Muscle layer of colon (tissue), 2 donors: ENCODE data around the gene ARF1.

ENCODE experiments used
- H3K27ac ChIP-seq: one replicate; pipeline ENCODE4 v1.7.0; 2013; ENCODE audit warnings: low read depth, mild to moderate bottlenecking, low read length, moderate library complexity
- H3K27me3 ChIP-seq, 2 donors: one replicate each; pipeline ENCODE4 v1.7.0; 2013; ENCODE audit warnings: low read length in 2 of 2, mild to moderate bottlenecking in 2 of 2; ENCODE audit not compliant: insufficient read depth in 2 of 2, control insufficient read depth in 1 of 2
- H3K36me3 ChIP-seq: one replicate; pipeline ENCODE4 v1.7.0; 2013; ENCODE audit warnings: mild to moderate bottlenecking, low read length; ENCODE audit not compliant: insufficient read depth
- H3K4me1 ChIP-seq: one replicate; pipeline ENCODE4 v1.7.0; 2013; ENCODE audit warnings: mild to moderate bottlenecking, low read length; ENCODE audit not compliant: insufficient read depth
- H3K4me3 ChIP-seq, 2 donors: one replicate each; pipeline ENCODE4 v1.7.0; 2013; ENCODE audit warnings: low read length in 2 of 2, low read depth in 1 of 2, mild to moderate bottlenecking in 1 of 2, moderate library complexity in 1 of 2
- H3K9ac ChIP-seq: one replicate; pipeline ENCODE4 v1.7.0; 2013; ENCODE audit warnings: low read length
- H3K9me3 ChIP-seq: one replicate; pipeline ENCODE4 v1.7.0; 2013; ENCODE audit warnings: mild to moderate bottlenecking, low read length
- donor health status: abdominal sarcoma.
- donor health status: Adenocarcinoma of cecum.

ARF1 gene

DNA sequence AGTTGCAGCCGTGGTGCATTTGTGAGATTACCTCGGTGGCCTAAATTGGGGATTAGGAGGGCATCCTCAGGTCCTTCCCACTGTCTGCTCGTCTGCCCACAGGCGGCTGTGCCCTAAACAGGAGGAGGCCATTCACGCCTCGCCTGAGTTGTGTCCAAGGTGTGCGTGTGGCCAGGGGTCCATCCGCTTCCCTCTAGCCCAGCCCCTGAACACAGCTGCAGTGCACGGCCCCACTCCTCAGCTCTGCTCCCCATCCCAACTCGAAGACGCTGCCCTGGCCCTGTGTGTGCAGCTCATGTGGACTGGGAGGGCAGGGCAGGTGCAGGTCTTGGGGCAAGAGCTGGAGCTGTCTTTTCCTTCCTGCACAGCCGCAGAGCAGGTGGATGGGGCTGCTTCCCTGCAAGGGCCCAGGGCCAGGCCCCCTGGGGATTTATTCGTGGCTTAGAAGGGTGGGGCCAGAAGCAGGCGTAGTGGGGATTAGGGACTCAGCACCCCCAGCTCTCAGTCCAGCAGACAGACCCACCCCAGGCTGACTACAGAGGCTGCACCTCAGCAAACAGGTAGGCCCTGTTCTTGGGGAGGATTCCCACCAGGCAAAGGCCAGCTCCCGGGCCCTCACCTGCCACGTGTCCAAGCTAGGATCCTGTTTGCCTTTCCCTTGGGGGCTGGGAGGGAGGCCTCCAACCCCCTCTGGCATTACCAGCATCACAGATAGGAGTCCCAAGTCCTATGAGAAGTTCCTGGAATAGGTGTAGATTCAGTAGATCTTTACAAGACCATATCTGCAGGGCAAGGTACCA, 61.9 kb downstream of the ARF1 start:
- Histone ChIP-seq H3K9me3 (no peaks in the 10 kb centered on the region), H3K4me1 (peaks cover 43% of the 10 kb centered on the region), H3K27ac (no peak overlapping the region), H3K36me3 (peaks cover 17% of the 10 kb centered on the region), H3K4me3 (no peak overlapping the region), H3K9ac (no peak overlapping the region), H3K27me3 (no peaks in the 10 kb centered on the region)

DNA sequence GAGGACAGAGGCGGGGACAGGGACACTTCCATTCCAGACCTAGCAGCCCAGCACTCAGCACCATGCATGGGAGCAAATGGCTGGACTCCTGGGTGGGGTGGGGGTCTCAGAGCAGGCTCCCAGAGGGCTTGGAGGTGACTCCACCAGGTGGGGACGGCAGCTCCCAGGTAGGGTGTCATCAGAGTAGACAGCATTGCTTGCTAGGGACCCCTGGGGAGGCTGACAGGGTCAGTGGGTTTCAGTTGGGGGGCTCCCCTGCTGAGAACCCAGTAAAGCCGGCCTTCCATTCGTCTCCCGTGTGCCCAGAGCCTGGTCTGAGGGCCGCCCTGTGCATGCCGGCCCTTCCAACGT, 62.5 kb downstream of the ARF1 start:
- no peaks in the 10 kb centered on the region for H3K9me3 ChIP-seq
- no peaks in the 10 kb centered on the region for H3K27me3 ChIP-seq
- no peak overlapping the region for H3K9ac ChIP-seq
- H3K27ac ChIP-seq: no peak overlapping the region
- H3K4me3 ChIP-seq: no peak overlapping the region
- H3K36me3 ChIP-seq: peaks cover 17% of the 10 kb centered on the region
- H3K4me1 ChIP-seq: peaks cover 49% of the 10 kb centered on the region

DNA sequence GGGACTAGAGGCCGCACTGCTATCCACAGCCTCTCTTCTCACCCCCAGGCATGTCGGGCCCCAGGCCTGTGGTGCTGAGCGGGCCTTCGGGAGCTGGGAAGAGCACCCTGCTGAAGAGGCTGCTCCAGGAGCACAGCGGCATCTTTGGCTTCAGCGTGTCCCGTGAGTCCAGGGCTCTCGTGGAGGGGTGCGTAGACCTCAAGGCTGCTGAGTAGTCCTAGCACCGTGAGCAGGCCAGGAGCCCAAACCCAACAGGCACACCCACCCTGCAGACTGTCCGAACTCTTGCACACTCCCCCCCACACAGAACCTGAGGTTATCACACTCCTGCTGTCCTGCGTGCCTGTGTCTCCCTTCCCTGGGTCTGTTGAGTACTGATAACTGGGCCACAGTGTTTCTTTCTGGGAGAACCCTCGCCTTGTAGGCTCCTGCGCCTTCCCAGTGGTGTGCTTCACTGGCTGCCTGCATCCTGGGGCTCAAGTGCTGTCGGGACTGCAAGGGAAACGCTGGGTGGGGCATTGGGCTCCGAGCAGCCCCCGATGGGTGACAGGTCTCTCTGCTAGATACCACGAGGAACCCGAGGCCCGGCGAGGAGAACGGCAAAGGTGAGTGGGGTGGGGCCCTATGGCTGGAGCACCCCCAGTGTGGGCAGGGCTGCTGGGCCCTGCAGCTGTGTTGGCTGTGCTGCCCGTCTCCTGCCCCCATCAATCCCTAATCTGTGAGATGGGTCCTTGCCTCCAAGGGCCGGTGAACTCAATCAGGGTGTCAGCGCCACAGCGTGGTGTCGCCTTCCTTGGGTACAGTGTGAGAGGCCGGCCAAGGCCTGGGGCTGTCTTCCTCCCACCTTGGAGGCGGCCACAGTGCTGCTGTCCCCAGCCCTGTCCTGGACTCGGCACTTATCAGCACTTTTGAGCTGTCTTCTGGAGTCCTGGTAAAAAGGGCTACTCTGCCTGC, 63.2 kb downstream of the ARF1 start:
- Histone ChIP-seq H3K27me3 (no peaks in the 10 kb centered on the region), H3K27ac (no peak overlapping the region), H3K9me3 (no peaks in the 10 kb centered on the region), H3K4me3 (no peak overlapping the region), H3K36me3 (peaks cover 17% of the 10 kb centered on the region), H3K9ac (no peak overlapping the region), H3K4me1 (peaks cover 55% of the 10 kb centered on the region)

DNA sequence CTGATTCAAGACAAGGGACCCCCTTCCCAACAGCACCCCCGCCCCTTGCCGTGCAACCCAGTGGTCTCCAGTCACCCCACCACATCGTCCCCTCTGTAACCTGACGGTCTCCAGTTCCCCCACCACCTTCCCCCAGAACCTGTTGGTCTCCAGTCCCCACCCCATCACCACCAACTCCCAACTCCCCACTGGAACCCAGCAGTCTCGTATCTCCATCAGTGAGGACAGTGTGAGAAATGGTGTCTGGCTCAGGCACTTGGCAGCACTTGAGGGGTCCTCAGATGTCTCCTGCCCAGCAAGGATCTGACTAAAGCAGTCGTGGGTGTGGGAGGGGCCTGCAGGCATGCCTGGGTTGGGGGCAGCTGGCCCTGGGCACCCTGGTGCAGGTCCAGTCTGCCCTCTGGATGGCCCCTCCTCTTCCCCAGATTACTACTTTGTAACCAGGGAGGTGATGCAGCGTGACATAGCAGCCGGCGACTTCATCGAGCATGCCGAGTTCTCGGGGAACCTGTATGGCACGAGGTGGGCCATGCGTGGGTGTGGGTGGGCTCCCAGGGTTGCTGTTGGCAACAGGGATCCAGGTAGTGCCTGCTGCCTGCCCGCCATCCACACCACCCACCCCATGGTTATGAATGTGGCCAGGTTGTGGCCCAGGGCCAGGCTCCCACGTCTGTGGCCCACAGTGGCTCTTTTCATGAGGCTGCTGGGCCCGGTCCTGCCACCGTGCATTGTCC, 64.1 kb downstream of the ARF1 start:
- Histone ChIP-seq H3K9me3 (no peaks in the 10 kb centered on the region), H3K27me3 (no peaks in the 10 kb centered on the region), H3K36me3 (peaks cover 17% of the 10 kb centered on the region), H3K27ac (no peak overlapping the region), H3K4me3 (no peak overlapping the region), H3K4me1 (peaks cover 55% of the 10 kb centered on the region), H3K9ac (no peak overlapping the region)

DNA sequence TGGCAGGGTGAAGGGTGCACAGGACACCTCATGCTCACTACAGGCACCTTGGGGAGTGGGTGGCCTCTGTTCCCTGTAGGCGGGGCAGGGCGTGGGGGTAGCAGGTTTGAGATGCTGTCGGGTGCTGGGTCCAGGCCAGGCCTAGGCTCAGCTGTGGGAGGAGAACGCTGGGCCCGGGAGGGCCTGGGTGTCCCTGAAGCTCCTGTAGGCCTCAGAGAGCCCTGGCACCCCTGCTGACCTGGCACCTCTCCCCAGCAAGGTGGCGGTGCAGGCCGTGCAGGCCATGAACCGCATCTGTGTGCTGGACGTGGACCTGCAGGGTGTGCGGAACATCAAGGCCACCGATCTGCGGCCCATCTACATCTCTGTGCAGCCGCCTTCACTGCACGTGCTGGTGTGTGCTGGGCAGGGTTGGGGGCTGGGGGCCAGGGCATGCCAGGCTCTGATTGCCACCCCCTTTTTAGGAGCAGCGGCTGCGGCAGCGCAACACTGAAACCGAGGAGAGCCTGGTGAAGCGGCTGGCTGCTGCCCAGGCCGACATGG, 64.7 kb downstream of the ARF1 start:
- peaks cover 55% of the 10 kb centered on the region for H3K4me1 ChIP-seq
- peaks cover 12% of the 10 kb centered on the region for H3K36me3 ChIP-seq
- H3K4me3 ChIP-seq: no peak overlapping the region
- H3K27ac ChIP-seq: no peak overlapping the region
- H3K9me3 ChIP-seq: no peaks in the 10 kb centered on the region
- H3K9ac ChIP-seq: no peak overlapping the region
- H3K27me3 ChIP-seq: no peaks in the 10 kb centered on the region

DNA sequence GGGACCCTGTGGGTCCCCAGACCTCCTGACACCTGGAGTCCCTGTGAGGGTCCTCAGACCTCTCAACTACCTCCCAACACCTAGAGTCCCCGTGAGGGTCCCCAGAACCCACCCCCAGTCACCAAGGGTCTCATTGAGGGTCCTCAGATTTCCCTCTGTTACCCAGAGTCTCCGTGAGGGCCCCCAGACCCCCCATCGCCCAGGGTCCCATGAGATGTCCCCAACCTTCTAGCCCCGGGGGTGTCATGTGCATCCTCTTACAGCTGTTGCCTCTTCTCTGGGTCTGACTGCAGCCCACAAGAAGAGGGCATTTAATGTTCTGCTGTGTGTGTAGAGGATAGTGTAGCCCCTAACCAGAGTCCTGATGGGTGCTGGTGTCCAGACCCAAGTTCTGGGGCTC, 65.3 kb downstream of the ARF1 start:
- Histone ChIP-seq H3K27me3 (no peaks in the 10 kb centered on the region), H3K27ac (no peak overlapping the region), H3K36me3 (peaks cover 12% of the 10 kb centered on the region), H3K4me3 (no peak overlapping the region), H3K9me3 (no peaks in the 10 kb centered on the region), H3K4me1 (peaks cover 55% of the 10 kb centered on the region), H3K9ac (no peak overlapping the region)

DNA sequence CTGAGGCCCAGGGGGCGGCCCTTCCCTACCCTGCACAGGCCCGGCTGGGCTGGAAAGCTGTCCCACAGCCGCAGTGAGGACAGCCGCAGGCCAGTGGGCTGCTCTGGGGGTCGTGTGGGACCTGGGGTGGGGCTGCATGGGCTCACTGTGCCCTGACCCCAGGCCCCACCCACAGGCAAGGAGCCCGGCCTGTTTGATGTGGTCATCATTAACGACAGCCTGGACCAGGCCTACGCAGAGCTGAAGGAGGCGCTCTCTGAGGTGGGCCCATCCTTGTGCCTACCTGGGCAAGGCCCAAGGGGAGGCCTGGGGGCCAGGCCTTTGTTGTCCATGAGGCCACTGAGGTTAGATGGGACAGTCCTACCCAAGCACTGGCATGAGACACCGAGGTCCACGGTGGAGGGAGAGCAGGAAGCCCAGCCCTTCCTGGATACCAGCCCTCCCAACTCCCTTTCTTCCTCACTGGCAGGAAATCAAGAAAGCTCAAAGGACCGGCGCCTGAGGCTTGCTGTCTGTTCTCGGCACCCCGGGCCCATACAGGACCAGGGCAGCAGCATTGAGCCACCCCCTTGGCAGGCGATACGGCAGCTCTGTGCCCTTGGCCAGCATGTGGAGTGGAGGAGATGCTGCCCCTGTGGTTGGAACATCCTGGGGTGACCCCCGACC, 65.8 kb downstream of the ARF1 start:
- Histone ChIP-seq H3K4me1 (peaks cover 53% of the 10 kb centered on the region), H3K9ac (no peak overlapping the region), H3K27ac (peak overlapping the region; percentile 98), H3K27me3 (no peaks in the 10 kb centered on the region), H3K9me3 (no peaks in the 10 kb centered on the region), H3K36me3 (peaks cover 12% of the 10 kb centered on the region), H3K4me3 (no peak overlapping the region)
